GM21423 (cell line): ENCODE data around the gene KCNQ1.

Source experiments
- ATAC-seq: cut with Tn5 transposase; IDR thresholded peaks from one replicate; pipeline ENCODE4 v1.9.1; 2021; ENCODE audit warnings: mild to moderate bottlenecking, moderate library complexity; ENCODE audit not compliant: unreplicated experiment

The KCNQ1 gene

DNA sequence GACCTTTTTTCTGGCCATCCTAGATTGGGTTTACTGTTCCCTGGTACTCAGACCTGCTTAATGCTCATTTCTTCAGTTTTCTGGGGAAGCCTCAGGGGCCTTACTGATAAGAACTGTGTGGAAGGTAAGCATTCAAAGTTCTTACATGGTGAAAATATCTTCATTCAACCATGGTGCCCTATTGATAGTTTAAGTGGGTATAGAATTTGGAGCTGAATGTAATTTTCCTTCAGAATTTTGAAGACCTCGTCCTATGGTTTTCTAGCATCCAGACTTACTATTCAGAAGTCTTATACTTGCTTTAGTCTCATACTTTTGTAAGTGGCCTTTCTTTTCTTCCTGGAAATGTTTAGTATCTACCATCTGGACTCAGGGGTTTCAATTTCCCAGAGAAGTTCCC is 365.0 kb downstream of the KCNQ1 start:
- ATAC-seq: no peak

DNA sequence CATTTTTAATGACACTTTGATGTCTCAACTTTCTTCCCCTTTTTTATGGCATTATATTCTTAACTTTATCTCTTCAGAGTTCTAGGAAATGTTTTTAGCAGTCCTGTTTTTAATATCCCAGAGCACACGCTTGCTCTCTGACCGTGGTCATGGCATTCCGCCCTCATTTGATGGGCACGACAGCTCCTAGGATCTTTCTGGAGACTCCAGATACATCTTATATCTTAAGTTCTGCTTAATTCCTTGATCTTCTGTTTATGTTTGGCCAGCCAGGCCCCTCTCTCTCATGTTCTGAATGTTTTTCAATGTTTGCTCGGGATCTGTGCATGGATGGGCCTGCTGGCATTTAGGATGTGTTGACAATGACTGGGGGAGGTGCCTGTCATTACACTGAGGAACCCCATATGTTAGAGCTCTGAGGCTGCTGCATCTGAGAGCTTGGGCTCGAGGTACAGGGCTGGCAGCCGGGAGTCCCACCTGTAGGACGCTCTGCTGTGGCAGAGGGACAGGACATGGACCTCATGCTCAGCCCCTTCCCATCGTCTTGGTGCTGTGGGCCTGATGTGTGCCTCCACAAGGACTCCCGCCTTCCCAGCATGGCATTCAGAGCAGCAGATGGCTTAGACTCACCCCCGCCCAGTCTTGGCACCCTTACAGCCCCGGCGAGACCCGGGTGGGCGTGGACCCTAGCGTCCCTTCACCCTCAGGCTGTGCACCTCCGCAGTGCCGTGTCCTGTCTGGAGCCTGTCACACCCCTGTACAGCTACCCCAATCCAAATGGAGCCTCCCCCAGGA is 365.8 kb downstream of the KCNQ1 start:
- no peak for ATAC-seq

DNA sequence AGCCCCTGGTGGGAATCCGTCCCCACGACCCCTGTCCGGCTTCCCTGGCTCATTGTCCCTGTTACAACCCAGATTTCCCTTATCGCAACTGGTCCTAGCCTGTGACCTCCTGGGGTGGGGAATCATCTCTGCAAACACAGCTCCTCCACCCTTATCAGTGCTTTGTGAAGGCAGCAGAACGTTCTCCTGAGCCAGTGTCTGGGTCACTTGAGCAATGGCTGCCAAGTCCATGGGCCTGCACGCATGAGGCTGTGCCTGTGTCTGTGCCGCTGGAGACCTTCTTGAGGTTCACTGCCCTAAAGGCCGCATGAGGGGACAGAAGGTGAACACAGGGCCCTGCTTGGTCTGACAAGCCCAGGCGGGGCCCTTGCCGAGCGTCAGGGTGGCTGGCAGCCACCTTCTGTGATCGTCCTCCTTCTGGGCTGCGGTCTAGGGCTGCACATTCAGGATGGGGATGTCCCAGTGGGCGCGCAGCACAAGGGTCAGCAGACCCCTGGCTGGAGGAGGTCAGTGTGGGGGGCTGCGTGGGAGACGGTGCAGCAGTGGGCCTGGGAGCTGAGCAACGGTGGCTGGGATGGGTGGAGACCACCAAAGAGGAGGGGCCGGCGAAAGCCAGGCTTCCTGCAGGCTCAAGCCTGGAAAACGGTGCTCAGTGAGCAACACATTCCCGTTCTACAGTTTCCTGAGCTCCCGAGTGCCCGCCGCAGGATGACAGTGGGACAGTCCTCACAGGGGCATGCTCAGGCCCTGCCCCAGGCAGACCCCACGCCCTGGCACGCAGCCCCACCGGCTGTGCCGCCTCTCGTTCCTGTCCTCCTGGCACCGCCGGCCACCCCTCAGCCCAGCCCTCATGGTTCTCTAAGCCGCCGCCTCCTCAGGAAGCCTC is 366.6 kb downstream of the KCNQ1 start:
- ATAC-seq: no peak

DNA sequence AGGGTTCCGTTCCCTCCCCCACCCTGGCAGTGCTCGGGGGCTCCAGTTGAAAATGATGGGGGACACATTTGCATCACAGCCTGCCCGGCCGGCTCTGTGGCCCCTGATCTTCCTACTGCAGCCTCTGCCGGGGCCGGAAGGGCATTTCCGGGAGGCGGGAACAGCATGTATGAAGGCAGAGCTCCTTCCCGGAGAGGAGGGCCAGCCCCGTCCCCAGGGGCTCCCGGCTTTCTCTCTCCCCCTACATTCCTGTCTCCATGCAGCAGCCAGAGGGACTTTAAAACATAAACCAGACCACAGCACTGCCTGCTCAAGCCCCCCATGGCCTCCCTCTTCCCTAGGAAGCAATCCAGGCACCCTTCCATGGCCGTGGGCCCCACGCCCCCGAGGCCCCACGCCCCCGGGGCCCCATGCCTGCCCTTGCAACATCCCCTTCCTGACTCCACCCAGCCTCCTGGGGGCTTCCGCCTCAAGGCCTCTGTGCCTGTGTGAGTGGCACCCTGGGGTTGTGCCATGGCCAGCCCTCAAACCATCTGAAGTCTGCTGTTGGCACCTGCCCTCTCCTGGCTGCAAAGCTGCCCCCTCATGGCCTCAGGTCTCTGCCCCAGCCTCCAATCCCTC is 367.7 kb downstream of the KCNQ1 start:
- no peak for ATAC-seq

DNA sequence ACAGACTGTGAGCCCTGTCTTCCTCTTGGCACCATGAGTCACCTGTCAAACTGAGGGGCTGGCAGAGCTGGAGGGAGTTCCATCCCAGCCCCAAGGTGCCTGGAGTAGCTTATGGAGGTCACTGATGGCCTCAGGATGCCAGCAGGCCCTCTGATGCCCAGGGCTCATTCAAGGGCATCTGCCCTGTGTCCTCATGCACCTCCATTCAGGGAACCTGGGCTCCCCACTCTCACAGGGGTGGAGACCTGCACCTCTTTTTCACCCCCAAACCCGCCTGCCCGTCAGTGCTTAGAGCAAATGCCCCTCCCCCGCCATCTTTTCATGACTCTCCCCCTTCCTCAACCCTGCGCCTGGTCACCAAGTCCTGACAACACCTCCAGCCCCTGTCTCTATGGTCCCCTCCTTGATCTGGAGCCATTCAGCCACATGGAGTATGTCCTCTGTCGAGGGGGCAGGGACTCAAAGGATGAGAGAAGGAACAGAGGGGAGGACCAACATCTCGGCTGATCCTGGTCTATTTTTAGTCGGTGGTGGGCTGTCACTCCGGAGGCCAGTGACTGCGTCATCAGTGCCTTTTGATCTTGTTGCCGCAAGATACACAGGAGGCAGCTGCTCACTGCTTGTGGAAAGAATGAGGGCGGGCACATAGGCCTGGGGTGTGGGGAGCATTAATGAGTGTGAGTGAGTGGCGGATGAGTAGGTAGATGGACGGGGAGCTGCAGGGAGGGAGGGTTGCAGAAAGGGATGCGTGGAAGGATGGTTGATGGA is 368.5 kb downstream of the KCNQ1 start:
- no peak for ATAC-seq

DNA sequence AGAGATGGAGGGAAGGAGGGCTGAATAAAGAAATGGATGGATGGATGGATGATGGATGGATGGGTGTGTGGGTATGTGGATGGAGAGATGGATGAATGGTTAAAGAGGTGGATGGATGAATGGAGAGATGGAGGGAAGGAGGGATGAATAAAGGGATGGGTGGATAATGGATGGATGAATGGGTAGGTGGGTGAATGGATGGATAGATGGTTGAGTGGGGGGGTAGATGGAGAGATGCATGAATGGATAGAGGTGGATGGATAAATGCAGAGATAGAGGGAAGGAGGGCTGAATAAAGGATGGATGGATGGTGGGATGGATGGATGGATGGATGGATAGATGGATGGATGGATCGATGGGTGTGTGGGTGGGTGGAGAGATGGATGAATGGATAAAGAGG is 369.2 kb downstream of the KCNQ1 start:
- ATAC-seq: no peak

DNA sequence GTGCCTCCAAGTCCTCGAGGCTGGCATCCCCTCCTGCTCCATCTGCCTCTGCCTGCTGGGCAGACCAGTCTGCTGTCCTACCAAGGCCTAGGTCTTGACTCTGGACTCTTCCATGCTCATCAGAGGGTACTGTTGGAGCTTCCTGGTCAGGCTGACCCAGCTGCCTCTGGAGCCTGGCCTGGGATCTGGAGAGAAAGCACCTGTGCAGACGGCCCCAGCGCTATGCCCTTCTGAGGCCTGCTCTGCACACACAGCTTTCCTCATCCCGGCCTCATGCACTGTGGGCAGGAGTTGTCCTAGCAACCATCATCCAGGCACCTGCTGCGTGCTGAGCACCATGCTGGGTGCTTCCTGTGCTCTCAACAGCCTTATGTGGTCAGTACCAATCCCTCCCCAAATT is 369.9 kb downstream of the KCNQ1 start:
- ATAC-seq: no peak

DNA sequence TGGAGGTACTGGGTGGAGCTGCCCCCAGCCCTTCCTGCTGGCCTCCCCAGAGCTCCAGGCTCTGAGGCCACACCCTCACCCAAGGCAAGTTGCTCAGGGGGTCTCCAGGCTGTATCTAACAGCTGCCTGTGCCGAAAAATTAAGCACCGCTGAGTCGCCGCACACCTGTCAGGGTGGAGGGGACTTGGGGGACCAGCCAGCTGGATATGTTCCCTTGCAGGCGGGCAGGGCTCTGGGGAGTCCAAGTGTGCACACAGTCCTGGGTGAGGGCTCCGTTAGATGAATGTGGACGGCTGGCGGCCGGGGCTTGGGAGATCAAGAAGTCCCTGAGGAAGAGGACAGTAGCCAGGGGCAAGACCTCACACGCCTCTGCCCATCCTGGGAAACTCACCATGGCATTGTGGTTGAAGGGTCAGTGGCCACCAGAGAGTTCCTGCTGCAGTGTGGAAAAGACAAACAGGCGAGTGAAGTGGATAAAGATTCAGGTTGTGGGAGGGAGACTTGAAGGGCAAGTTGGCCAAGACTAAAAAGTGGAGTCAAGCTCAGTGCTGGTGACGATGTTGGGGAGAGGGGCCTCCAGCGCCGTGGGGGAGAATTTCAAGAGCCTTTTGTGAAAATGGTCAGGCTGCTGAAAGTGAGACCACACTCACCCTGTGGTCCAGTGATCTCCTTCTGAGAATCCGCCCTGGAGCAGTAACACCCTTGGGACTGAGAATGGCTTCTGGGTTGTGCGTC is 371.1 kb downstream of the KCNQ1 start:
- no peak for ATAC-seq

DNA sequence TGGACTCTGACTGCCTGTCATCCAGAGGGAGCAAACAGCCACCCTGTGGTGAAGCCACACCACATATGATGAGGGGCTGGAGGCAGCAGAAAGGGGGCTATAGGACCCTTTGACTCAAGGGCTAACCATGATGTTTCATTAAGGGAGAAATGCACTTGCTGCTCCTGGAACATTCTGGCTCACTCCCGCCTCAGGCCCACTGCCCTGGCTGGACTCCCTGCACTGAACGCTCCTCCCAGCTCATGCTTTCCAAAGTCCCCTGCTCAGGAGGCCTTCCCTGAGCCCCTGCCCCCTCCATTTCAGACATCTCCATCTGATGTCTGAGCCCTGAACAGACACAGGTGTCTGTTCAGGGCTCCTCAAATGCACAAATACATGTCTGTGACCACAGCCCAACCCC is 371.7 kb downstream of the KCNQ1 start:
- ATAC-seq: no peak

DNA sequence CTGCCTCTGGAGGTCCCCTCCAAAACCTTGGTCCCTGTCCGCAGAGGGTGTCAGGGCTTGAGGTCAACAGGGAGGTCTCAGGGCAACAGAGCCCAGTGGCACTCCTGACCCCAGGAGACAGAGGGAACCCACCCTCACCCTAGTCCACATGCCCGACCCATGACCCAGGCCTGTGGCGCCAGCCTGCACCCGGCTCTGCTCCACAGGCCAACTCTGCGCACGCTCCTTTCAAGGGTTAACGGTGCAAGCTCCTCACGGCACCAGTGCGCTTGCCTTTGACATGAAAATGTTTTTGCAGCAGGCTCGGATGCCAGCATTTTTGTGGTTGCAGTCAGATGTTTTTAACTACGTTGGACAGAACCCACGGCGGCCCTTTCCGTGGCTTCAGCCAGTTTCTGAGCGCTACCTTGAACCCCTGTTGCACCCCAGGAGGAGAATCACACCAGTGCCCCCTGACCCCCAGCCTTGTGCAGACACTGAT is 372.2 kb downstream of the KCNQ1 start:
- no peak for ATAC-seq

DNA sequence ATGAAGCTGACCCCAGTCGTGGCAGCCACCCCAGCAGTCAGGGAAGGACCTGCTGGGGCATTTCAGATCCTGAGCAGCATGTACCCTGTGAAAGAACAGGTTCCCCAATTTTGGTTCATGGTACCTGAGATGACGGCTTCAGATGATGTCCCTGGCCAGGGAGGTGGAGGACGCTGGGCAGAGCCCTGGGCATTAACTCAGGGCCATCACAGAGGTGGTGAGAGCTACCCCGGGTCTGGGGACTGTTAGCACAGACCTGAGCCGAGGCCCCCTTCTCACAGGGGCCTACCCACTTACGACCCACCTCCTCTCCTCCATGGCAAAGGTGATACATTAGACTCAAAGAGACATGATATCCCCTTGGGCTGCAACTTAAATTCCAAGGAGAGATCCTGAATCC is 372.6 kb downstream of the KCNQ1 start:
- no peak for ATAC-seq

DNA sequence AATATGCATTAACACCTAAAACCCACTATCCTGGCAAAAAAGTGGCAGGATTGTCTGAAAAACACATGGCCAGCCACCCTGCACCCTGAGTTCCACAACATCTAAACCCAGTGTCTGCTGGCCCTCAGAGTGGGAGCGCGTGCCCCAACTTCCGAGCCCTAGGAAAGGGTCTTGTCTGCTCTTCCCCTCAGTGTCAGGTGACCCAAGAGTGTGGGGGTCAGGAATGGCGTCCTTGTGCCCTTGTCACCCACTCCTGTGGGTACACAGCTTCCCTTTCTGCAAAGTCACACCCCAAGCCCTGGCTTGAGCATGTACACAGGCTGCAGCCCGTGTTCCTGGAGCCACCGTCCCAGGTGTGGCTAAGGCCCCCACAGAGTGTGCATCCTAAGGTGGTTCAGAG is 373.2 kb downstream of the KCNQ1 start:
- ATAC-seq: no peak

DNA sequence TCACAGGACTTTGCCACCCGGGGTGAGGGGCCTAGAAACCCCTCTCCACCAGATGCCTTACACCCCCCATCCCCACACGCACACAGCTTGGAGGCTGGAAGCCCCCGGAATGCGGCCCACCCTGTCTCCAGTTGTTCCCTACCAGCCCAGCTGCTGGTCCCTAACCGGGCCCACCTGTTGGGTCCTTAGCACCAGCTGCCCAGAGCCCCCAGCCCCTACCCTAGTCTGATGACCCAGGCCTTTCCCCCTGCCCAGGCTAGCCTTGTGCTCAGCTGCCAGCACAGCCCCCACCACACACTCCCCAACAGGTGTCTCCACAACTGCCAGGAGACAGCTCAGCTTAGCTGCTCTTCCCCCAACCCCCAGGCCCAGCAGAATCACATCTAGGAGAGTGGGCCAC is 373.7 kb downstream of the KCNQ1 start:
- ATAC-seq: no peak

DNA sequence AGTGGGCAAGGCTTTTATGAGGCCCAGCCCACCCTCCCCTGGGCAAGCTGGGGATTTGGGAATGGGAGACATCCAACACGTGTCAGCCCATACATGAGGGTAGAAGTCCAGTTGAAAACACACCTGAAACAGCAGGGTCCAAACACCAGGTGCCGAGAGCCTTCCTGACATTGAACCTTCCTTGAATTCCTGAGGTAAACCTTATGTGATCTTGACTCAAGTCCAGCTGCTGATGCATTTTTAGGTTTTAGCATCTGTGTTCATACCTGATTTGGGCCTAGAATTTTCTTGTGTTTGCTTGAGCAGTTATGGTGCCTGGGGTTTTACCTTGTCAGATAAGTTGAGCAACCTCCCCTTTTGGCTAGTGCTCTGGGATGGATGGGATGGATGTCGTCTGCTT is 374.5 kb downstream of the KCNQ1 start:
- no peak for ATAC-seq

DNA sequence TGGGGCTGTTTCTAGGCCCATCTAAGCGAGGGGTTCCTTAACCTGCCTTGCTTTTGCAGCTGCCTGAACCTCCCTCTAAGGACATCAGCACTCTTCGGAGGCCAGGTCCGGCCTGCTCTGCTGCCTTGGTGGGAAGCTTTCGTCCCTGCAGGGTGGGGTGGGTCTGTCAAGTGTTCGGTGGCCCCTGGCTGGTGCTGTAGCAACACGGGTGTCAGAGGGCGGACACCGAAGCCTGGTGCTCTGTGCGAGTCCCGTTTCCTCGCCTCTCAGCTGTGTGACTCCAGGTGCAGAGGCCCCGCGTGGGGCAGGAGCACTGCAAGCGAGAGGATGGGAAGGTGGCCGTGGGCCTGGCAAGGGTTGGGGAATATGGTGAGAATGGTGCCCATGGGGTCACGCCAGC is 376.2 kb downstream of the KCNQ1 start:
- no peak for ATAC-seq

DNA sequence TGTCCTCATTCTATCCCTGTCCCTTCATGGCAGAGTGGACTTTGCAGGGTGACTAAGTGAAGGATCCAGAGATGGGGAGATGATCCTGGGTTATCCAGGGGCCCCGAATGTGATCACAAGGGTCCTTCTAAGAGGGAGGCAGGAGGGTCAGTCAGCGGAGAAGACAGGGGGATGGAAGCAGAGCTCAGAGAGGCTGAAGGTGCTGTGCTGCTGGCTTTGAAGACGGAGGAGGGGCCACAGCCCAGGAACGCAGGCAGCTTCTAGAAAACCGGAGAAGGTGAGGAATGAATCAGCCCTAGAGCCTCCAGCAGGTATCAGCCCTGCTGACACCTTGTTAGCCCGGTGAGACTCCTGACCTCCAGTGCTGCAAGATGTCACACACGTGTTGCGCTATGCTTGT is 377.1 kb downstream of the KCNQ1 start:
- ATAC-seq: no peak

DNA sequence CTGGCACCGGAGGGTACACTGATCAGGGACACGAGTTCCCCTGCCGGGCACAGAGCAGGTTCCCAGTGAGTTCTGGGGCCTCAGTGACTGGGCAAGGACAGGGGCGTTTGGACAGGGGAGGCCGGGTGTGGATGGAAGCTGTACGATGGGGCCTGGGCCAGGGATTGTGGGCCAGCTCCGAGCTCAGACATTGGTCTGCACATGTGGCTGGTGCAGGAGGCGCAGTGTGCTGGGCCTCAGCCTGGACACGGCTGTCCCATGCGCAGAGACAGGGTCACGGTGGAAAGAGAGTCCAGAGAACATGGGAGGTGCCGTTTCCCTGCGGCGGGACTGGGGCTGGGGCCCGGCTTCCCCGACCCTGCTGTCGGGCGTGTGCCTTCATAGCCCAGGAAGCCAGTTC is 380.0 kb downstream of the KCNQ1 start:
- ATAC-seq: no peak

DNA sequence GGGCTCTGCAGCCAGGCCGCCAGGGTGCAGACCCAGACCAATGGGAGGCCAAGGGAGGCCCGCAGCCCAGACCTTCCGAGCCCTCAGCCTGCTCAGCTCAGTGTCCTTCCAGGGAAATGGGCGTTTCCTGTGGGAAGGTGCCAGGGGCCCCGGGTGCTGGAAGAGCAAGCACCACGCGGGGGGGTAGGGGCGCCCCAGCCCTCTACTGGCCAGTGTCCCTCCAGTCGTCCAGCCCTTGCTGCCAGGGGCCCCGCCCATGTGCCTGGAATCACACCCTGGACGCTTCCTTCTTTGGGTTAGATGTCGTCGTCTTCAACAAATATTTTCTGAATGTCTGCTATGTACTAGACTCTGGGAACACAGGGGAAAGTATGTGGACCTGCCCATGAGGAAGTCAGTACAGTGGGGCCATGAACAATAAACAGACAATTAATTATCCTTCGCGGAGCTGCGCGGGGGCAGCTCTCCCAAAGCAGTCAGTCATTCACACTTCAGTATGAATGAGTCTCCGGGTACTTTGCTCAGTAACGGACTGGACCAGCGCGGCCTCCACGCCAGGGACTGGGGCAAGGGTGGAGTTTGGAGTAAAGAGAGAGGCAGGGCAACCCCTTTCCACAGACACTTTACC is 380.6 kb downstream of the KCNQ1 start:
- ATAC-seq: no peak

DNA sequence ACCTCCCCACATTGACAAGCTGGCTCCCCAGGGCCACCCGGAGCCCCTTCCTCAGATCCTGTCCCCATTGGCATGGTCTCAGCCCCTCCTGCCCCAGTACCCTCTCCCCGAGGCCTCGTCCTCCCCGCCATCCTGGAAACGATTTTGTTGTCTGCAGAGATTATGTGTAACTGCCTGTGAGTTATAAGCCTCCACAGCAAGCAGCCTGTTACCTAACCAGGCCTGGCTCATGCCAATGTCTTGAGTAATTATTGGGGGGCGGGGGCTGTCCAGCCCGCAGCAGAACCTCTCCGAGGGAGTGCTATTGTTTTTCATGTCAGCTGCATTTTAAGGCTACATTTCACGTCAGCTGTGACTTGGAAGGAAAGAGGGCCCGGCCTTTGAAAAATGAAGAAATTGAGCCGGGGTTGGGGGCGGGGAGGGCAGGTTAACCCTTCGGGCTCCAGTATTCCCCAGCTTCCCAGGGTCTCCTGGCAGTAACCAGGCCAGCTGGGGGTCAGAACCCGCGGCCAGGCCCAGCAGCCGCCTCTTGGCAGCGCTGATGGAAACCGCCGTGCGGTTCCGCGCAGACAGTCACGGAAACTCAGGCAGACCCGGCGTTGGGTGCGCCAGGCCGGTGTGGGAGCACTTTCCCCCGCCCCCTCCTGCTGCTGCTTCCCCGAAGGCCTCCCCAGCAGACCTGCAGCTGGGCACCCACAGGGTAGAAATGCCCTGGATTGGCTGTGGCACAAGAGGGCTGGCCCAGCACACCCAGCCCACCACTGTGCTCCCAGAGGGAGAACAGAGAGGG is 381.3 kb downstream of the KCNQ1 start:
- ATAC-seq: no peak
